Hepatocyte (in vitro differentiated cells): Measurements from ENCODE around the gene UNC5CL. TPM values are rescaled to one million over a fixed set of nuclear protein-coding genes. Genes with fewer than 3 reads are reported as not detected.

Experiments used
- DNase-seq: peaks from one replicate; pipeline ENCODE4 v3.0.0-alpha.2; 2016; ENCODE audit warnings: low spot score
- H2AFZ ChIP-seq: fragments of 200-600 bp; sonication (generic); 2 replicates; pipeline ENCODE4 v1.6.0; 2016; ENCODE audit warnings: antibody characterized with exemption, mild to moderate bottlenecking
- H3K27ac ChIP-seq: fragments of 200-600 bp; sonication (generic); 2 replicates; pipeline ENCODE4 v1.5.1; 2016; ENCODE audit warnings: mild to moderate bottlenecking
- H3K27me3 ChIP-seq: fragments of 200-600 bp; sonication (generic); 2 replicates; pipeline ENCODE4 v1.6.1; 2016
- H3K36me3 ChIP-seq: fragments of 200-600 bp; sonication (generic); replicated peaks from 2 replicates; pipeline ENCODE4 v1.5.1; 2016; ENCODE audit warnings: low read depth; ENCODE audit not compliant: insufficient read depth
- H3K4me1 ChIP-seq: fragments of 200-600 bp; sonication (generic); 2 replicates; pipeline ENCODE4 v1.5.1; 2016; ENCODE audit warnings: mild to moderate bottlenecking, moderate library complexity; ENCODE audit not compliant: insufficient read depth
- H3K4me2 ChIP-seq: fragments of 200-600 bp; sonication (generic); 2 replicates; pipeline ENCODE4 v1.6.0; 2016
- H3K4me3 ChIP-seq: fragments of 200-600 bp; sonication (generic); 2 replicates; pipeline ENCODE4 v1.5.1; 2016; ENCODE audit warnings: mild to moderate bottlenecking
- H3K79me2 ChIP-seq: fragments of 200-600 bp; sonication (generic); 2 replicates; pipeline ENCODE4 v1.6.0; 2017; ENCODE audit warnings: mild to moderate bottlenecking
- H3K9me2 ChIP-seq: fragments of 200-600 bp; sonication (generic); replicated peaks from 2 replicates; pipeline ENCODE4 v1.6.0; 2017; ENCODE audit warnings: mild to moderate bottlenecking; ENCODE audit not compliant: insufficient read depth
- H3K9me3 ChIP-seq: fragments of 200-600 bp; sonication (generic); 2 replicates; pipeline ENCODE4 v1.5.1; 2016; ENCODE audit warnings: low read depth, mild to moderate bottlenecking
- H4K20me1 ChIP-seq: fragments of 200-600 bp; sonication (generic); 2 replicates; pipeline ENCODE4 v1.6.0; 2016; ENCODE audit warnings: mild to moderate bottlenecking; ENCODE audit not compliant: insufficient read depth, poor library complexity, severe bottlenecking
- CTCF ChIP-seq: fragments of 200-600 bp; sonication (generic); IDR thresholded peaks from 2 replicates; pipeline ENCODE4 v1.5.1; 2016; ENCODE audit warnings: antibody characterized with exemption, mild to moderate bottlenecking; ENCODE audit not compliant: poor library complexity
- EZH2 ChIP-seq: fragments of 200-600 bp; sonication (generic); IDR thresholded peaks from 2 replicates; pipeline ENCODE4 v1.6.1; 2016; ENCODE audit warnings: antibody characterized with exemption, mild to moderate bottlenecking, borderline replicate concordance
- EZH2phosphoT487 ChIP-seq: fragments of 200-600 bp; sonication (generic); IDR thresholded peaks from one replicate; pipeline ENCODE4 v1.6.1; 2018; ENCODE audit warnings: antibody characterized with exemption, mild to moderate bottlenecking, low read depth, moderate library complexity; ENCODE audit not compliant: unreplicated experiment, severe bottlenecking
- WGBS: methylation state at CpG from one replicate; pipeline ENCODE4 v1.1.6; 2016; ENCODE audit warnings: low lambda C conversion rate; ENCODE audit errors: missing lambda C conversion rate; 5-methylcytosine and 5-hydroxymethylcytosine counted together
- polyA plus RNA-seq: library from polyadenylated mRNA; unstranded; fragments of >200 nt; fragmentation: Nextera tagmentation; extraction: Ambion mirVana; gene quantifications from 2 replicates; pipeline ENCODE4 v1.2.1, GENCODE V29; 2016
- total RNA-seq: library from RNA; depleted of rRNA; stranded (reverse); fragments of >200 nt; gene quantifications from 2 replicates; pipeline ENCODE4 v1.2.3, GENCODE V29; 2014

The UNC5CL gene
- total RNA-seq (38.1 and 42.9 TPM in 2 replicates), polyA plus RNA-seq (37.1 and 41.3 TPM in 2 replicates)

- Histone ChIP-seq H3K27me3 (no peaks in the 10 kb centered on the region), H3K27ac (peak within 1 kb of the TSS; percentile 95), H3K4me1 (peaks cover 37% of the 10 kb centered on the region), H3K4me2 (peak within 1 kb of the TSS; percentile 63), H3K9me3 (no peaks in the 10 kb centered on the region), H3K9me2 (no peaks in the 10 kb centered on the region), H4K20me1 (no peaks in the 10 kb centered on the region), H3K36me3 (no peaks in the 10 kb centered on the region), H3K4me3 (no peak within 1 kb of the TSS), H2AFZ (no peak within 1 kb of the TSS), H3K79me2 (peaks cover 35% of the 10 kb centered on the region)
- WGBS, result 76% methylated on average over 10 of the region's 10 CpGs
- no peak for TF ChIP-seq EZH2
- peak; percentile 66 for TF ChIP-seq CTCF
- TF ChIP-seq EZH2phosphoT487, result no peak
- peak; percentile 83 for DNase-seq
Measured at GRCh38 chr6:41039060-41039998, at the start of gene UNC5CL. TSS of gene UNC5CL (minus strand) at chr6:41039221. CDS start at chr6:41035074, 4,147 bp downstream.

DNA sequence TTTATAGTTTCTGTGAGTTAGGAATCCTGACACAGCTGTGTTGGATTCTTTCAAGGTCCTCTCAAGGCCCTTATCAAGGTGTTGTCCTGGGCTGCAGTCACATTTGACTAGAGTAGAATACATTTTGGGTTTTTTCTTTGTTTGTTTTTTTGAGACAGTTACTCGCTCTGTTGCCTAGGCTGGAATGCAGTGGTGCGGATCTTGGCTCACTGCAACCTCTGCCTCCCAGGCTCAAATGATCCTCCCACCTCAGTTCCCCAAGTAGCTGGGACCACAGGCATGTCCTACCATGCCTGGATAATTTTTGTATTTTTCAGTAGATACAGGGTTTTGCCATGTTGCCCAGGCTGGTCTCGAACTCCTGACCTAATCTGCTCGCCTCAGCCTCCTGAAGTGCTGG lies 49.4 kb upstream of the UNC5CL start:
- Histone ChIP-seq H3K27me3 (no peaks in the 10 kb centered on the region), H4K20me1 (no peaks in the 10 kb centered on the region), H3K9me3 (no peaks in the 10 kb centered on the region), H3K4me3 (no peak overlapping the region), H3K4me2 (no peak overlapping the region), H3K79me2 (peaks cover 36% of the 10 kb centered on the region), H3K36me3 (peaks cover 13% of the 10 kb centered on the region), H3K4me1 (no peaks in the 10 kb centered on the region), H3K27ac (no peak overlapping the region), H2AFZ (no peak overlapping the region), H3K9me2 (no peaks in the 10 kb centered on the region)
- TF ChIP-seq EZH2phosphoT487, result no peak
- no peak for TF ChIP-seq CTCF
- TF ChIP-seq EZH2, result no peak
- DNase-seq, result no peak
- 98% methylated on average over 4 of the region's 4 CpGs for WGBS

- TF ChIP-seq EZH2phosphoT487 (no peak), CTCF (no peak), EZH2 (no peak)
- H3K79me2 ChIP-seq, result peaks cover 61% of the 10 kb centered on the region
- no peak overlapping the region for H3K4me2 ChIP-seq
- no peaks in the 10 kb centered on the region for H4K20me1 ChIP-seq
- no peak overlapping the region for H3K4me3 ChIP-seq
- no peak overlapping the region for H2AFZ ChIP-seq
- H3K27ac ChIP-seq, result no peak overlapping the region
- H3K27me3 ChIP-seq, result no peaks in the 10 kb centered on the region
- no peak for DNase-seq
- no peaks in the 10 kb centered on the region for H3K36me3 ChIP-seq
- no peaks in the 10 kb centered on the region for H3K4me1 ChIP-seq
- H3K9me3 ChIP-seq, result no peaks in the 10 kb centered on the region
- H3K9me2 ChIP-seq, result no peaks in the 10 kb centered on the region
Measured at GRCh38 chr6:41085182-41085581, 46.2 kb upstream of the UNC5CL start.
